Stimulated activated CD4-positive, alpha-beta T cell treated with anti-CD3 and anti-CD28 coated beads, TNF-alpha, amount 100 ng/mL, for 1 hour (primary cell): ENCODE data around the gene TMCO2.
"Not testable (repeated sequence)": the region's sequence is repeated elsewhere in the genome, so short reads cannot be mapped to it uniquely, and the experiment has no call there.

Source experiments
- DNase-seq, 3 donors: peaks; one replicate each; pipeline ENCODE4 v3.0.0-alpha.2; 2020; ENCODE audit warnings: low read depth in 3 of 3, low spot score in 1 of 3

The TMCO2 gene

DNA sequence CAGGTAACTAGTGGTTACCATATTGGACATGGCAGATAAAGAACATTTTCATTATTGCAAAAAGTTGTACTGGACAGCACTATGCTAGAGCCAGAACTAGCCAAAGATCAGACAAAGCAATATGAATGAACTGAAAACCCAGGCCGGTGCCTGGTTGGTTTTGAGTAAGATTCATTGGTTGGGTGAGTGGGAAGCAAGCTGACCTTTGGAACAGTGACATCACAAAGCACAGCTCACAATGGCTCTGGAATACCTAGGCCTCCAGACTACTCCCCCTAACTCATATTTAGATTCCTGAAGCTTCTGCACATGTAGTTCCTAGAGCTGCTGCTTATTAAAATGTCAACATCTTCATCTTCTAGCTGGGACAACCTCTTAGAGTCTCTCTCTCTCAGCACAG, at the start of gene TMCO2:
Gene TMCO2, plus strand, starts transcription at position 283 of the 400 bp plus-strand sequence. Its CDS starts 57 bp downstream, at position 340.
- no peak for DNase-seq

DNA sequence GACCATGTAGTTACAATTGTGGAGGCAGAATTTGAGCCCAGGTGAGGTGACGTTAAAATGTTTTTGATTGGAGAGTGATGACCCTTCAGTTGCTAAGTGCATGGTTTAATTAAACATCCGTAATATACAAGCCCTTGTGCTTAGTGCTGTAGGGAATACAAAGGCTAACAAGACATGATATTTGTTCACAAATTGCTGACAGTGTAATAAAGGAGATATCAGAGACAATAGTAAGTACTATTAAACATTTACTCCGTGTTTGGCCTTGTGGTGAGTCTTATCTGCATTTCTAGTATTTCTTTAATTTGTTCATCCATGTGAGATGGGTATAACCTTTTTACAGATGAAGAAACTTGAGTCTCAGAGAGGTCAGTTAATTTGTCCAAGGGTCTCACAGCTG, 48.6 kb upstream of the TMCO2 start:
- DNase-seq = no peak

DNA sequence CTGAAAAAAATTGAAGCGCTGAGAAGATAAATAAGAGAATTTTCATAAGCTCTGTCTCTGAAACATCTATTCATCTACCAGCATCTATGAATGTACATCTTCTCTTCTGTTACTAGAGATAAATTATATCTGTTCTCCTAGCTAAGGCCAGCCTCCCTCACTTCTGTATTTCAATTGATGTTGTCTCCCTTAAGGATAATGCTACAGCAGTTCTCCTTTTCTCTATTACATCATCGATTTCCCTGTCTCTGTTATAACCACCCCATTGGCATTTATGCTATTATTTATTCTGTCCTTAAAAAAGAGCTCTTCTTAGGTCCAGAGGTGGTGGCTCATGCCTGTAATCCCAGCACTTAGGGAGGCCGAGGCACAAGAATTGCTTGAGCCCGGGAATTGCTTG, 42.9 kb upstream of the TMCO2 start:
- DNase-seq = no peak

DNA sequence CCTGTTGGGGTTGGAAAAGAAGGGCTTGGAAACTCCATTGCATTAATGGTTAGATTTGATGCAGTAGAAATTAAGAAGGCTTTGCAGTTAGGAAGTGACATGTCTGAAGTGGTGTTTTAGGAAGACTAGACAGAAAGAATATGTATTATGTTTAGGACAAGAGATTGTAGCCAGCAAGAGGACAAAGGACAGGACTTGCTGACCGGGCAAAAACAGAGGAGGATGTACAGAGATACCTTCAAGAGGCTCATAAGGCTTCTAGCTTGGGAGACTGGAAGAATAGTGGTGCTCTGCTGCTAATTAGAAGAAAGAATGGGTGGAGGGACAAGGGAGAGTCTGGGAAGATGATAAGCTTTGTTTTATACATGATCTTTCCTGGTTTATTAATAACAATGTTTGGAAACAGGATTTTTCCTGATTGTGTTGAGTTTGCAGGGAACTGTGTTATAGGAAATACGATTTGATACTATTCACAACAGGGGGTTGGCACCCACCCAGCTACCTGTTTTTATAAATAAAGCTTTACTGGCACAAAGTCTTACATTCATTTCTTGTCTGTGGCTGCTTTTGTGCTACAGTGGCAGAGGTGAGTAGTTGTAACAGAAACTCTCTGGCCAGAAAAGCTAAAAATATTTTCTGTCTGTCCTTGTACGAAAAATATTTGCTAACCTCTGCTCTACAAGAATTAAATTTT, 37.1 kb upstream of the TMCO2 start:
- DNase-seq = no peak

DNA sequence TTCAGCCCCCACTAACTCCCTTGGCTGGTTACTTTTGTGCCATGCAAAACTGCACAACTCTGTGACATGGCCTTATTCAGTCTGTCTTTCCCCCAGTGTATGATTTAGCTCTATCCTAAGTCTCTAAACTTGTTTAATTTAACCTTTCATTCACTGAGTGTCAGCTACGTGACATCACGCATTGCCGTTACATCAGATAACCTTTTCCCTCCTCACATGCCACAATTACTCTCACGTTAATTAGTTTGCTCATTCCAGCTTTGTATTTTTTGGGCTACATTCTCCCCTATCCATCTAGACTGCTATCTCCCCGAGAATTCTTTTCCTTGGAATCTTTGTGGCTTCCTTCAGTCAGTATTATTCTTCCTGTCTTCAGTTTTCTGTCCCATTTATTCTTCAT, 29.4 kb upstream of the TMCO2 start:
- DNase-seq = no peak

DNA sequence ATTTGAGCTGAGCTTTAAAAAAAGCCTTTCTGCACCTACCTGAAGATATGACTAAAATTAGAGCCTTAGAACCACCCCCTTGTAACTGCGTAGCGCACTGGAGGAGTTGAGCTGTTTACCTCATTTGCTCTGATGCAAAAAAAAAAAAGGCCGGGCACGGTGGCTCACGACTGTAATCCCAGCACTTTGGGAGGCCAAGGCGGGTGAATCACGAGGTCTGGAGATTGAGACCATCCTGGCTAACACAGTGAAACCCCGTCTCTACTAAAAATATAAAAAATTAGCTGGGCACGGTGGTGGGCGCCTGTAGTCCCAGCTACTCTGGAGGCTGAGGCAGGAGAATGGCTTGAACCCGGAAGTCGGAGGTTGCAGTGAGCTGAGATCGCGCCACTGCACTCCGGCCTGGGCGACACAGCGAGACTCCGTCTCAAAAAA, 26.2 kb upstream of the TMCO2 start:
- DNase-seq = not testable (repeated sequence)

DNA sequence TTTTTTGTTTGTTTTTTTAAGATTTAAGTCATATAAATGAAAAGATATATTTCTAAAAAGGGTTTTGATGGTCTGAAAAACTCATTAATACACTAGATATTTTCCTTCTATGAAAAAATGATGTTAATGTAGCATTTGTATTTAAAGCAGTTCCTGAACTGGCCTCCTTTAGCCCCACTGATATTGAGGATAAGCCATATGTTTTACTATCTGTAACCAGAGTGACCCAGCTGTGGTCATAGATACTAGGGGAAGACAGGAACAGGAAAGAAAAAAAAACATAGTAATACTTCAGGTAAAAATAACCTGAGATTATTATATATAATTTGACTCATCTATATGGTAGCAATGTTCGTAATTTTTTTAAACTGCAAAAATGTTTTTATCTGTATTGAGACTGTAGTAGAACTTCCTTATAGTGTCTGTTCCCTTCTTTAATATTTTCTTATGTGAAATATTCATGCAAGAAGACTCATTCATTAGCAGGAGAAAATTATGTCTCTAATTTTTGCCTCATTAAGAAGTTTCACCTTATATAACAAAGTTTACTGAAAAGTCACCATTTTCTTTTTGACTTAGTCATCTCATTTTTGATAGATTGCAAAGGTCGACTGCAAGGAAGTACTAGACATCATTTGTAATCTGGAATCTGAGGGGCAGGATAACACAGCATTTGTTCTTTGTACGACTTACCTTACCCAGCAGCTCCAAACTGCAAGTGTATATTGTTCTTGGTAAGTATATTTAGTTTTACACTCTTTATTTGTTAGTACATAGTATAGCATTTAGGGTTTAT, 25.6 kb upstream of the TMCO2 start:
- no peak for DNase-seq

DNA sequence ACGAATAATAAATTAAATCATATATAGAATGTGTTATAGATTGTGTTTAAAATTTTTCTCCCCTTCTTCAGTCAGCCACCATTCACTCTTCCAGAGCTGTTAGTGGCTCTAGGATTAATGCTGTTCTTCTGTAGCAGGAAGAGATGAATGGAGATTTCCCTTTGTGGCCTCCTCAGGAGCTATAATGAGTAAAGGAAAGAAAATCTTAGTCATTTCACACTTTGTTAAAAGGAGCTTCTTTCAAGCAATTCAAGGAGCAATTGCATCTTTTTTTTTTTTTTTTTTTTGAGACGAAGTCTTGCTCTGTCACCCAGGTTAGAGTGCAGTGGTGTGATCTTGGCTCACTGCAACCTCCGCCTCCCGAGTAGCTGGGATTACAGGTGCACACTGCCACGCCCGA, 23.7 kb upstream of the TMCO2 start:
- DNase-seq = no peak

DNA sequence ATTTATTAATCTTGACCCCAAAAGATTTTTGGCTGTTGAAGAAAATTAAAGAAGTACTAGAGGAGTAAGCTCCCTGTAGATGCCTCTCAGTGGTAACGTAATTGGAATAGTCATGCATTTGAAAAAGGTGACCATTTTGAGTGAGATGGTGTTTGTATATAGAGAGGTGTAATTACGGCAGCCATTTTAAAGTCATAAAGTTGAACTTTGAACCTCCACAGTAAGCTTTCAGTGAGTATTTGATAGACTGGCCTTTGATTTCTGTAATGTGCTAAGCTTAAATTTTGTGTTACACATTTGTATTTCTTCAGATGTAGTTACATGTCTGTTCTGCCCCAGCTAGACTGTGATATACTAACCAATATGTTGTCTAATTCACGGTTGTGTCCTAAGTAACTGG, 21.5 kb upstream of the TMCO2 start:
- DNase-seq = no peak

DNA sequence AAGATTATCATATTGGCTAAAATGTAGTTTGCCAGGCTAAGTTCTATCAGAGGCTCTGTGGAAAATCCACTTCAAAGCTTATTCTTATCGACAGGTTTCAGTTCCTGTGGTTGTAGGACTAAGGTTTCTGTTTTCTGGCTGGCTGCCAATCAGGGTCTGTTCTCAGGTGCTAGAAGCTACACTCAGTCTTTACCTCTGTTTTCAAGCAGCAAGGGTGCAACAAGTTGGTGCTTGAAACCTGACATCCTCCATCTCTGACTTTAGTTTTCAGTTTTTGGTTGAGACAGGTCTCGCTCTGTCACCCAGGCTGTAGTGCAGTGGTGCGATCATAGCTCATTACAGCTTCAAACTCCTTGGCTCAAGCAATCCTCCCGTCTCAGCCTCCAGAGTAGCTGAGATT, 15.3 kb upstream of the TMCO2 start:
- DNase-seq = no peak

DNA sequence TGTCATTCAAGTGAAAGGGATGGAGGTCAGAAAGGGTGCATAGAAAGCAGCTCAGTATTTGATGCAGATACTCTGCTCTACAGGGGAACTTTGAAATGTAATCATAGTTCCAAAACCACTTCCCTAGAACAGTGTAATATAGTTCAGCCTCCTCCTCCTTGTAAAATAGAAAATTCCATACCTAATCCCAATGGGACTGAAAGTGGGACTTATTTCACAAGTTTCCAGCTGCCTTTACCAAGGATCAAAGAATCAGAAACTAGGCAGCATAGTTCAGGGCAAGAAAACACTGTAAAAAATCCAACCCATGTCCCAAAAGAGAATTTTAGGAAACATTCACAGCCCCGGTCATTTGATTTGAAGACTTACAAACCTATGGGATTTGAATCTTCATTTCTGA, 8.1 kb upstream of the TMCO2 start:
- no peak for DNase-seq

DNA sequence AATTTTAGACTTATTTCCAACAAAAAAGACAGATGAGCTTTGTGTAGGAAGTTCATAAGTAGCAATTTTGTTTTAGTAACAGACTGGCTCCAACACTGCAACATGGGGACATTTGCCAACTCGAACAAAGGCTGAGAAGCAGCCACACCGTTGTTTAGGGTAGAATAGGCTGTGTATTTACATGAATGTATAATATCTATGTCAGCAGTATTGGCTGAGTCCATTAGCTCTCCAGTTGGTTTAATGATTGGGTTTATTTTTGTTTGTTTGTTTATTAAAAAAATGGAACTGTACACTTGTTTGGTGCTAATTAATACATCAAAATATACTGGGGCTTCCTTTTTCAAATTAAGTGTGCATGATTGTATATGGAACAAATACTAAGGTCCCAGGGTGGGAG, 7.3 kb upstream of the TMCO2 start:
- no peak for DNase-seq

DNA sequence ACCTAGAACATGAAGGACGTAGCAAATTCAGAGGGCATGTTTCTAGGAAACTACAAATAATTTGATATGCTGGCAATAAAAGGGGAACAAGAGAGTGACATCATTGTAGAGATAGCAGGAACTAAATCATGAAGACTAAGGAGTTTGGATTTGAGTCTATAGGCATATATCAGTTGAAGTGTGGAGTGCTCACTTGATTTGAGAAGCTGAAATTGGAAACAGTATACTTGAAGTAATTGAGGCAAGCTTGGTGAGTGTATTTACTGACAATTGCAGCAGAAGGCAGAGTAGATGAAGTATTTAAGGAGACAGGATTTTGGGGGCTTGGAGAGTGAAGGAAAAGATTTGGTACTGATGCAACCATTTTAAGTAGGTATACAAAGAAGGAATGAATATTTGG, 6.4 kb upstream of the TMCO2 start:
- DNase-seq = no peak

DNA sequence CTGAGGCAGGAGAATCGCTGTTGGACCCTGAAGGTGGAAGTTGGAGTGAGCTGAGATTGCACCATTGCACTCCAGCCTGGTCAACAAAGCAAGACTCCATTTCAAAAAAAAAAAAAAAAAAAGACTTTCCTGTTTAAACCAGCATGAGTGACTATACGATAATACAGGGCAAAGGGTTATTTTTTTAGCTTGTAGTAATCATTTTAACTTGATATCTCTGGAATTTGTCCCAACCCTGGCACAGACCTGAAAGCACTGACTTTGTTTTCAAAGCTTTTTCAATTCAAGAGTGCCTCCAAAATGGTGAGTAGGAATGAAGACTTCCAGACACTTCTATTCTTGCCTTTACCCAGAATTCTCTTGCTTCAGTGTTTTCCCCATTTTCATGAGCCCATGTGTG, 4.4 kb upstream of the TMCO2 start:
- no peak for DNase-seq

DNA sequence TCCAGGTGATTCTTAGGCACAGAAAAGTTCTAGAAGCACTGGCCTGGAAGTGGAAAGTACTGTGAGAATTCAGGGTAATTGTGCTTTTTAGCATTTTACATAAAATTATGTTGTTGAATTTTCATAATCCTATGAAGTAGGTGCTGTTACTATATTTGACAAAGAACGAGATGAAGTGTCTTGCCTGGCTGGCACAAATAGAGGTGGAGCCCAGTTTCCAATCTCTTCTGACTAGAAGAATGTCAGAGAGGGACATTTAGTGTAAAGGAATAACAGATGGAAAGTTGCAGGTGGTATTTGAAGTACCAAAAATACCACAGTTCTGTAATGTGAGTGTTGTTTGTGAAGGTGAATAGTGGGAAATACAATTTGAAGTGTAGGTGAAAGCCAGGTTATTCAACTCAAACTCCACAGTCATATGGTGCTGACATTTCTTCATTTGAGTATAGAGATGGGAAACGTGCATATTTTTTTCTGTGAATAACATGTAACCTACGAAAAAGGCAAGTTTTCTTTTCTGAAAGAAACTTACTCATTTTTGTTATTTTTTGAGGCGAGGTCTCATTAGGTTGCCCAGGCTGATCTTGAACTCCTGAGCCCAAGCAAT, 3.5 kb upstream of the TMCO2 start:
- DNase-seq = no peak

DNA sequence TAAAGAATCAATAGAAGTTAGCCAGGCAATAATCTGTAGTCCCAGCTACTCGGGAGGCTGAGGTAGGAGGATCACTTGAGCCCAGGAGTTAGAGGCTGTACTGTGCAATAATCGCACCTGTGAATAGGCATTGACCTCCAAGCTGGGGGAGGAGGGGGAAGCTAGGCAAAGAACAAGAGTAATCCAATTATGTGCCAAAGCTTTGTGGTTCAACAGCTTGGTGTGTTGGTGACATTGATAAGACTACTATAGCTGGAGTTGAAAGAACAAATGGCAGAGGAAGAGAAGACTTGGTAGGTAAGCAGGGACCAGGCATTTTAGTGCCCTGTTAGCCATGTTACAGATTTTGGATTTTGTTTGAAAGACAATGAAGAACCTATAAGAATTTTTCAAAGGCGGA, 2.1 kb upstream of the TMCO2 start:
- DNase-seq = no peak

DNA sequence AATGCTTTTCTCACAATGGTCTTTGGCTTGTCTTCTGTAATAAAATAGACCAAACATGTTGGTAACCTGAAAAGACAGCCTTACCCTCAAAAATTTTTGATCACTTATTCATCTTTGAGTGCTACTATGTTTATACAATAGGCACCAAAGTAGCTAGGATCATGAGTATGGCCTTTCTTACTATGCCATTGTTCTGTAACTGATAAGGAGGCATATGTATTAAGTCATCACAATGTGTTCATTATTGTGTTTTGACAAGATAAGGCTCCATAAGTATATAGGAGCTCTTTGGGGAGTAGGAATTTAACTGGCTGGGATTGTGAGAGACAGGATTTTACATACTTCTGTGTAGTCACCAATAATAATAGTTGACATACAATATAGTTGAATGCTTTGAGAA, 675 bp downstream of the TMCO2 start:
- DNase-seq = no peak

DNA sequence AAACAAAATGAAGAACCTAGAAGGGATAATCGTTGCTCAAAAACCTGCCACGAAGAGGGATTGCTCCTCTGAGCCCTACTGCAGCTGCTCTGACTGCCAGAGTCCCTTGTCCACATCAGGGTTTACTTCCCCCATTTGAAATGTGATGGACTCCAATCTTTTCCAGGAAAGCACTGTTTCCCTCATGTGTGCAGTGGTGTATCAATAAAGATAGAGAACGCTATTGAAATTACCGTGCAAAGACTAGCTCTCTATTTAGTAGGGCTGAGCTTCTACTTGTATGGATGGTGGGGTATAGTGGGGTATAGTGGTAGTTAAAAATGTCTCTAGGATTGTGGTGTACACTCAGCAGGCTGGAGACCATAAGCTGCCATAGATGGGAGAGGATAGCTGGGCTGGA, 3.7 kb downstream of the TMCO2 start:
- DNase-seq = no peak

DNA sequence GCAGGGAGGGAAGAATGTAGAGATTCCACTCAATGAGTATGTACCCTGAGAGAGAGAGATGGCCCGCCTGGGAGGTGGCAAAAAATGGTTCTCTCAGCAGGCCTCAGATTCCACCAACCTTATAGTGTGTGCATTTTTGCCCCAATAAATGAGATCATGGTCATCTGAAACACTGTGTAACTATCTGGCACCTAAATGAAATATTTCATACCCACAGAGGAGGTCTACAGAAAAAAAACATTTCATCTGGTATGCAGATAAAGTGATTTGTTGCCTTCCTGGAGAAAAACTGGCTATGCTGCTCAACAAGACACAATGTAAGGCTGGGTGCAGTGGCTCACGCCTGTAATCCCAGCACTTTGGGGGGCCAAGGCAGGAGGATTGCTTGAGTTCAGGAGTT, 4.9 kb downstream of the TMCO2 start:
- DNase-seq = no peak

DNA sequence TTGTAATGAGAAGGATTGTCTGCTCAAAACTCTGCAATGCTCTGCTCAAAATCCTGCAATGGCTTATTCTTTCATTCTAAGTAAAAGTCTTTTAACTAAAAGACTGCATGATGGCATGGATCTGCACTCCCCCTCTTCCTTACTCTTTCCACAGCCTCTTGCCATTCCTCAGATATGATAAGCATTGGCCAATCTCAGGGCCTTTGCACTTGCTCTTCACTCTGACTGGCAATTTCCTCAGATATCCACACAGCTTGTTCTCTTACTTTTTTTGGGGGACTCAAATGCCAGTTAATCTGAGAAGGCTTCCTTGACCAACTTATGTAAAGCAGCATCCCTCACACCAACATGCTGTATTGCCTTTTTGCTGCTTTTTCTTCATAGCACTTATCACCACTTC, 7.5 kb downstream of the TMCO2 start:
- no peak for DNase-seq

DNA sequence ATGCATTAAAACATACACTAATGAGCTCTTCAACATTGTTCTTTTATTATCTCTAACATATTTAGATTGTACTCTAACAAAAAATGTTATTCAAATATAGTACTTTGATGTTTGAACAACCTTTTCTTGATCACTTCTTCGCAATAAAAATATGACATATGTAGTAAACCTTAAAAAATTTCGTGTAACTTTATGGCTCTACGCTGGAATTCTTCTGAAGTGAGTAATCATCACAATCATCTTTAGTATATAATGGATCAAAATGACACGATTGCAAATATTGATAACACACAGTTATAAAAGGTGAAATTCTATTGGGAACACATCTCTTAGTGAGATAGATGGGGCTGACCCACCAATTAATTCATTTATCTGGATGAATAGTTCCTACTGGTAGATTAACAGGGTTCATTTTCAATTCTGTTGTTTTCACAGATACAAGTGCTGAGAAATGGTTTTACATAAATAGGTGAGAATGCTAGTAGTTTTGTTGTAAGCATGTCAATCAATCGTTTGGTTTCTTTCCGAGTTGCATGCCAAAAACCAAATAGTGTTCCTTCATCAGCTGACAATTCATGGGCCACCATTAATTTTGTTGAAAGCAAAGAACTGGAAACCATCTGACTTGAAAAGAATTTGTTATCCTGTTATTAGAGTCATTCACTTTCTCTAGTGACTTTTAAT, 8.8 kb downstream of the TMCO2 start:
- DNase-seq = no peak

DNA sequence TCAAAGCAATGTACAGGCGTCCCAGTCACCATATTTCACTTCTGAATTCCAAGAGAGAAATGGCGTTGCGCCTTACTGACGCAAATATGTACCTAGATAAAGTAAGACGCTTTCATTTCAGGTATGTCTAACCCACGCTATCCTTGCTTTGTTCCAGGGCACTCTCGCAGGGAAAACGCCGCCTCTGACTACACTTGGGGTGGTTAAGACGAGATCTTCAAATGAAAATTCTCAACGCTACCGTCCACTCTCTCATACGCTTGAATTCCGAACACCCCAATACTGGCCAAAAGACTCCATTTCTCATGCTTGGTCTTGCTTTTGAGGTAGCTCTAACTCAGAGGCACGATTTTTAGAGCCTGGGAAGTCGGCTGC, 9.6 kb downstream of the TMCO2 start:
- no peak for DNase-seq
